Posterior cingulate gyrus (tissue), 11 donors: Measurements from ENCODE around the gene CLPX.
"Not testable (repeated sequence)": the region's sequence is repeated elsewhere in the genome, so short reads cannot be mapped to it uniquely, and the experiment has no call there.

Experiments used
- DNase-seq, 10 donors: peaks; one replicate each; pipeline versions ENCODE4 v3.0.0 to v3.0.0-alpha.2; 2020 to 2021; ENCODE audit warnings: mixed read lengths in 3 of 10
- intact Hi-C: fragments of 100-400 bp; cut with DNase I; formaldehyde crosslinking; loops from one replicate; pipeline ENCODE4 v1.15.1; 2023

CLPX gene

GRCh38 chr15:65176056-65176455 is 9.1 kb downstream of the CLPX start:
- intact Hi-C loops: no loop called here

DNA sequence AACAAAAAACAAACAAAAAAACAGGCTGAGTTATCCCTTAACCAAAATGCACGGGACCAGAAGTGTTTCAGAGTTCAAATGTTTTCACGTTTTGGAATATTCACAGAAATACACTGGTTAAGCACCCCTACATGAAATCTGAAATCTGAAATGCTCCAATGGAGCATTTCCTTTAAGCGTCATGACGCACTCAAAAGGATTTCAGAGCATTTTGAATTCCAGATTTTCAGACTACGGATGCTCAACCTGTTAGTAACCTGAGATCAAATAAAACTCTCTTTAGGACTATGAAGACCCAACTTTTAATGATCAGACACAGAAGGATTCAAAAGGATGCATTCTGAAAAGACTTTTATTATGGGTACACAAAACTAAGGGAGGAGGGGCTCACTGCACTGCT is 9.6 kb downstream of the CLPX start:
- DNase-seq: no peak
- intact Hi-C loops: no loop called here

More at GRCh38 chr15:65176056-65176455, 9.1 kb downstream of the CLPX start:
- DNase-seq: no peak

GRCh38 chr15:65174509-65174908 is 10.6 kb downstream of the CLPX start:
- no peak for DNase-seq
- intact Hi-C loops: no loop called here

DNA sequence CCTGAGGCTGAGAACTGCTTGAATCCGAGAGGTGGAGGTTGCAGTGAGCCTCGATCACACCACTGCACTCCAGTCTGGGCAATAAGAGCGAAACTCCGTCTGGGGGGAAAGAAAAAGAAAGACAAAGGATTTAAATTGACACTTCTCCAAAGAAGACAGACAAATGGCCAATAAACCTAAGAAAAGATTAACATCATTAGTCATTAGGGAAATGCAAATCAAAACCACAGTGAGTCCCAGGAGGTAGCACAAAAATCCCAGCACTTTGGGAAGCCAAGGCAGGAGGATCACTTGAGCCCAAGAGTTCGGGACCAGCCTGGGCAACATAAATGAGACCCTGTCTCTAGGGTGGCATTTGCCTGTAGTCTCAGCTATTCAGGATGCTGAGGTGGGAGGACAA is 12.6 kb downstream of the CLPX start:
- DNase-seq: no peak
- intact Hi-C loops: no loop called here

GRCh38 chr15:65171428-65171827 is 13.7 kb downstream of the CLPX start:
- DNase-seq: no peak
- intact Hi-C loops: no loop called here

DNA sequence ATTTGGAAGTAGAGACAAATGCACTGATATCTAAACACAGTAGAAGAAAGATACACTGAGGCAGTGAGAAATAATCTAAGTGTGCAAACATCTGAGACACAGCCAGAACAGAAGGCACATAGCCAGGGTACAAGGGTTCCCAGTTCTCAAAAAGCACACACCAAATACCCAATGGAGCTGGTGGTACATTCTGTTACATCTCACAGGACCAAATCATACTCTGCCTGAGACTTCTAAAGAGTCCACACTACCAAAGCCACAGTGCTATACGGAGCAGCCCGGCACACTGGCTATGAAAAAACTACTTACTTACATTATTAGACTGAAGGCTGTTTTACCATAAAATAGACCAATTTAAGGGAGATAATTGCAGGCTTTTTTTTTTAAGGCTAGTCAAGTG is 19.3 kb downstream of the CLPX start:
- no peak for DNase-seq
- intact Hi-C loops: no loop called here

DNA sequence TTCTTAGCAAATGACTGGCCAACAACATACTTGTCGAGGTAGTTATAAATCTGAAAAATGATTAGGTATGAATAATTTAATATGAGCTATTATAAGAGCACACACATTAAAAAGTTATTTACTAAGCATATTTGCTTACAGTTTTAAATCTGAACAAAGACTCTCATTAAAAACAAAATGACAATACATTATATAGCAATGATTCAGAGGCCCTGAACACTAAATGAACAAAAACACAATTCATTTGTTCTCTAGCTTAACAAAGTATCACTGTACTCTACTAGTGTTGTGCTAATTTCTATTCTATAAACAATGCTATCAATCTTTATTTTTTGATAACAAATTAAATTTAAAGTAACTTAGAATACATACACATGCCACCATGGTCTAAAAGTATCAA is 21.0 kb downstream of the CLPX start:
- intact Hi-C loops: no loop called here

DNA sequence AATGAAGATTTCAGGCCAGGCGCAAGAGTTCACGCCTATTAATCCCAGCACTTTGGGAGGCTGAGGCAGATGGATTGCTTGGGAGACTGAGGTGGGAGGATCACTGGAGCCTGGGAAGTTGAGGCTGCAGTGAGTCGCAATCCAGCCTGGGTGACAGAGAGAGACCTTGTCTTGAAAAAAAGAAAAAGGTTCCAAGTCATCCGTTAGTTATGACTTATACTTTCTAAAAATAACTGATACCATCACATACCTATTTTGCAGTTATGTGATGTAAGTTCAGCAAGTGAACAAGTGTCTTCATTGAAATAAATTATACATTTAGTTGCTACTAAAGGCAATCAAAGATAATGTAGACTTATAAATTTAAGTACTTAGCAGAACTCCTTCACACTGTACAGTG is 22.1 kb downstream of the CLPX start:
- no peak for DNase-seq
- intact Hi-C loops: no loop called here

More for the DNA sequence above, 21.0 kb downstream of the CLPX start:
- DNase-seq: no peak

DNA sequence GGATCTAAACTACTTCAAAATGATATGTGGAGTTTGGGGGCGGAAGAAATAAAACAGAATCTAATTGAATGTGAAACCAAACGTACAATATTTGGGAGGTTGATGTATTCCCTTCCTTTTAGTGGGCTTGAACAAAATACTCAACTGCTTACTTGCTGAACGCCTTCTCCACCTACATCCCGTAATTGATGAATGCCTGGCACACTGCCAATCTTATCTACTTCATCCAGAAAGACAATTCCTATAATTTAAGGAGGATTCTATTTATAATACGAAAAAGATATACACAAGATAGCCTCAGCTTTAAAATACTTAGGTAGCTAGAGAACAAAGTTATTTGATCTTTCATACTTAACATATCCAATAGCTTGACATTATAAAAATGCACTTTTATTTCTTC is 28.4 kb downstream of the CLPX start:
- DNase-seq: no peak
- intact Hi-C loops: no loop called here

- DNase-seq: no peak
- intact Hi-C loops: no loop called here
Observed at GRCh38 chr15:65154720-65155119, 30.4 kb downstream of the CLPX start.

DNA sequence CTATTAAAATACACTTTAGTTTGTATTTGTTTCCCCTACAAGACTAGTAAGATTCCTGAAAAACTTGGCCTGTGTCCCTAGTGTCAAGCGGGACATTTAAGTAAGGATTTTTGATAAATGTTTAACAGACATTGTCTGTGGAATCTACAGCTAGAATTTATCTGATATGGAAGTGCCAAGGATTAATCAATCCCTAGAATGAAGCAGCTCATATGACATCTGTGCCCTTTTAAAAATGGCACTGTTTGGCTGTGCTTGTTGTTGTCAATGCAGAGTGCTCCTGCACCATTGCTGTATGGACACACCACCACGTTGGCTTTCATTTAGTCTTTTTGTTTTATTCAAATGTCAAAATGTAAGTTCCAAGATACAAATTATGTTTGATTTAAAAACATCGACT is 37.2 kb downstream of the CLPX start:
- no peak for DNase-seq
- intact Hi-C loops: no loop called here

- intact Hi-C loops: no loop called here
- DNase-seq: no peak
Observed at GRCh38 chr15:65146438-65146837, 38.7 kb downstream of the CLPX start.

- intact Hi-C loops, DNase-seq: not testable (repeated sequence)
Observed at GRCh38 chr15:65138631-65139030, 46.5 kb downstream of the CLPX start.

- DNase-seq, intact Hi-C loops: not testable (repeated sequence)
Observed at GRCh38 chr15:65137893-65138292, 47.2 kb downstream of the CLPX start.

DNA sequence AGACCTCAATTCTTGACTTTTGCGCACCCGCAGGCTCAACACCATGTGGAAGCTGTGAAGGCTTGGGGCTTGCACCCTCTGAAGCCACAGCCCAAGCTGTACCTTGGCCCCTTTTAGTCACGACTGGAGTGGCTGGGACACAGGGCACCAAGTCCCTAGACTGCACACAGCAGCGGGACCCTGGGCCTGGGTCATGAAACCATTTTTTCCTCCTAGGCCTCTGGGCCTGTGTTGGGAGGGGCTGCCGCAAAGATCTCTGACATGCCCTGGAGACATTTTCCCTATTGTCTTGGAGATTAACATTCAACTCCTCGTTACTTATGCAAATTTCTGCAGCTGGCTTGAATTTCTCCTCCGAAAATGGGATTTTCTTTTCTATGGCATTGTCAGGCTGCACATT is 48.1 kb downstream of the CLPX start:
- DNase-seq, intact Hi-C loops: not testable (repeated sequence)

GRCh38 chr15:65134538-65134937 is 50.6 kb downstream of the CLPX start:
- DNase-seq: no peak
- intact Hi-C loops: no loop called here

- DNase-seq: peak; percentile 84 to 99 (median 92)
- intact Hi-C loops: loop anchor here (1.0 kb wide), 1 partner anchor 52 kb away; the partner anchor contains the start of gene CLPX
Observed at GRCh38 chr15:65133548-65134200, 51.5 kb downstream of the CLPX start, which contains the start of gene PDCD7. PDCD7 (minus strand) TSS chr15:65133808; CDS start chr15:65133781, 27 bp downstream.

DNA sequence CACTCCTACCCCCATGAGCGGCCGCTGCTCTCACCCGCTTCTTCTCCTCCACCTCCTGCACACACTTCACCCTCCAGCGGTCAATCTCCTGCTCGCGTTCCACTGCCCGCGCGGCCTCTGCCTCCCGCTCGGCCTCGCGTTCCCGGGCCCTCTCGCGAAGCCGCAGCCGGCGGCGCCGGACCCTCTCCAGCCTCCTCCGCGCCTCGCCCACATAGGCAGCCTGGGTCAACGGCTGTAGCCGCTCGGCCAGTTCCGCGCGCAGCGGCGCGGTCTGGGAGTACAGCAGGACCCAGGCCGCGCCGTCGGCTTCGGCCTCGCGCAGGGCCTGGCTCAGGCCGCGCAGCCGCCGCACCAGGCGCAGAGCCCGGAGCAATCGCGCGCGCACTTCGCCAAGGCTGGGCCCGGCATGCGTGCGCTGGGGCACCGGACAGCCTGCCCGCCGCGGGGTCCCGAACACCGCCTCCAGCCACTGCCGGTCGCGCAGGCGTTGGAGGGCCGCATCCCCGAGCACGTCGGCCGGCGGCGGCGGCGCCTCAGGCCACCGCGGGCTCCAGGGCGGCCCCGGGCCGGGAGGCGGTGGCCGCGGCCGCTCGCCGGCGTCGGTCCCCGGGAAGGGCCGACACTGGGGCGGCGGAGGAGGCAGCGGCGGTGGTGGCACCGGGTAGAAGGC is 52.1 kb downstream of the CLPX start:
- intact Hi-C loops: loop anchor here (1.0 kb wide), 1 partner anchor 52 kb away; the partner anchor contains the start of gene CLPX
- peak in 6 of 10 donors; percentile 6 to 85 (median 21) for DNase-seq

- DNase-seq: no peak
- intact Hi-C loops: no loop called here
Observed at GRCh38 chr15:65130941-65131340, 54.2 kb downstream of the CLPX start.

- intact Hi-C loops: no loop called here
- no peak for DNase-seq
Observed at GRCh38 chr15:65115542-65115941, 69.6 kb downstream of the CLPX start.

DNA sequence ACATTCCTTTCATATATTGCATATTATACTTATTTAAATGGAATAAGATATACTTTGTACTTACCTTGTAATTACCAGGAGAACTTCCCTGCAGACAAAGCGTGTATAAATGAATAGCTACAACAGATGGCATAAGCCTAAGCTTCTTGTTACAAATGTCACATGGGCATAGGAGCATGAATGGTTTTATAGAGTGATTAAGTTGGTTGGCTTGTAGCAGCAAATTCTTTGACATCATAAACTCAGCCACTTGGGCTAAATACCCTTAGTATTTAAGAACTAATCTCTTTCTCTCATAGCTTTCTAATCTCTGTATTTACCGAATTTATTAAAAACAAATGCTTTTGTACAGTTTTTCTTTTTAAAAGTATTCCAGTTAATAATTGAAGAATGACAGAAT is 70.1 kb downstream of the CLPX start, which contains the start of gene UBAP1L:
TSS of gene UBAP1L (minus strand) at position 115 of the 400 bp plus-strand sequence. CDS start 8,985 bp downstream, outside the sequence.
- DNase-seq: no peak
- intact Hi-C loops: no loop called here
